Calu3 (cell line): ENCODE results near the gene PLXNA2. TPM values are rescaled to one million over a fixed set of nuclear protein-coding genes. Genes with fewer than 3 reads are reported as not detected.

Experiments
- BruUV-seq: library from RNA; stranded (reverse); fragments of 400-500 nt; replicated peaks from 2 replicates; lab custom pipeline; 2021; lab: Mats Ljungman, UMichigan
- CTCF ChIA-PET: fragments of 300-600 bp; sonication (Branson Sonifier 250); formaldehyde crosslinking; loops from one replicate; lab custom pipeline; 2022; ENCODE audit warnings: antibody characterized with exemption; lab: Charles Lee
- DNase-seq: peaks from one replicate; pipeline ENCODE4 v3.0.0; 2022
- H3K27ac Mint-ChIP-seq: one replicate; pipeline ENCODE4 v1.8.0; 2022; ENCODE audit warnings: mixed read lengths; ENCODE audit not compliant: unreplicated experiment
- H3K27me3 Mint-ChIP-seq: one replicate; pipeline ENCODE4 v1.8.0; 2022; ENCODE audit warnings: mixed read lengths; ENCODE audit not compliant: unreplicated experiment
- H3K36me3 Mint-ChIP-seq: one replicate; pipeline ENCODE4 v1.8.0; 2022; ENCODE audit warnings: mild to moderate bottlenecking, moderate library complexity, mixed read lengths; ENCODE audit not compliant: insufficient read depth, unreplicated experiment
- H3K4me1 Mint-ChIP-seq: one replicate; pipeline ENCODE4 v1.8.0; 2022; ENCODE audit warnings: mild to moderate bottlenecking, low read depth, mixed read lengths; ENCODE audit not compliant: unreplicated experiment
- H3K4me3 Mint-ChIP-seq: one replicate; pipeline ENCODE4 v1.8.0; 2022; ENCODE audit warnings: mild to moderate bottlenecking, low read depth, moderate library complexity, mixed read lengths; ENCODE audit not compliant: unreplicated experiment
- H3K9me3 Mint-ChIP-seq: one replicate; pipeline ENCODE4 v1.8.0; 2022; ENCODE audit warnings: low read depth, mixed read lengths; ENCODE audit not compliant: unreplicated experiment
- intact Hi-C: fragments of 100-400 bp; cut with micrococcal nuclease; formaldehyde crosslinking; loops from one replicate; pipeline ENCODE4 v1.10.0; 2022; ENCODE audit not compliant: unreplicated experiment
- total RNA-seq: library from RNA; stranded (reverse); gene quantifications from 2 replicates; pipeline ENCODE4 v1.2.3, GENCODE V29; 2022
- TF ChIP-seq, protein P1 (sequence below): fragments of 200-600 bp; IDR thresholded peaks from one replicate; pipeline ENCODE4 v1.8.0; 2022; ENCODE audit warnings: antibody characterized with exemption; ENCODE audit not compliant: unreplicated experiment

The PLXNA2 gene
- total RNA-seq, 1 experiment from 2014 or later = 16.2 TPM

DNA sequence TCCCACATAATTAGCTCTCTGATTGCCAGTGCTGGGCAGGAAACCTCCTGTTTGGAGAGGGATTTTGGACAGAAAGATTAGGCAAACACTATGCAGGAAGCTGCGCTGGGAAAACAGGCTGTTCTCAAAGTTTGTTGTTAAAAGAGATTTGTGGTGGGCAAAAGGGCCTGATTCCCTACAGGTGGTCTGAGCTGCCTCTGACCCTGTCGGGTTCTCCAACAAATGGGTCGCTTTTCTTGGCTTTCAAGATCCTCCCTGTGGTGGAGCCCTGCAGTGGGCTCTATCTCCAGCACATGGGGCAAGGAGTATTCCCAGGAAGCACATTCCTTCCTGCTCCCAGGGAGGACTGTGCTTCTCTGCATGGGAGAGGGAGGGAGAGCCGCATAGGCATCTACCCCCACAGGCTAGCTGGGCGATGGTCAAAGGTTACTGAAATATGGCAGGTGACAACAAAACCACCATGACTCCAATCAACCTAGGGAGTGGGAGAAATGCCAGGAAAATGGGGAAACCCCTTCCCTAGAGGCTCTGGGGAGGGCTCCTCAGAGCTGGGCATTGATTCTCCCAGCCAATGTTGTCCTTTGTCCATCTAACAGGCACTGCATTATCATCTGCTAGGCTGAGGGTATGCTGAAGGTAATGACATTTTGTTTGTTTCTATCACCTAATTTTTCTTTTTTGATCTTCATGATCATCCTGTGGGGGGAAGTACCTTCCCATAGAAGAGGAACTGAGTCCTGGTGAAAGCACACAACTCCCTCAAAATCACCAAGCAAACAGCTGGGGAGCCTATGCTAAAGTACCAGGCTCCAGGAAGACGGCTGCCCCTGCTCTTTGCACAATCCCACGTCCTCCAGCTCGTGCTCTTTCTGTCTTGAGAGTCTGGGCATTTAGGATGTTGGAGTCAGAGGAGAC, 85.3 kb downstream of the PLXNA2 start:
- H3K36me3 Mint-ChIP-seq = peaks cover 3% of the 10 kb centered on the region
- no peak overlapping the region for H3K4me3 Mint-ChIP-seq
- no TSS peak for BruUV-seq
- DNase-seq = no peak
- peaks cover 18% of the 10 kb centered on the region for H3K27me3 Mint-ChIP-seq
- H3K9me3 Mint-ChIP-seq = no peaks in the 10 kb centered on the region
- intact Hi-C loops = no loop called here
- H3K27ac Mint-ChIP-seq = no peak overlapping the region
- TF ChIP-seq, protein P1, sequence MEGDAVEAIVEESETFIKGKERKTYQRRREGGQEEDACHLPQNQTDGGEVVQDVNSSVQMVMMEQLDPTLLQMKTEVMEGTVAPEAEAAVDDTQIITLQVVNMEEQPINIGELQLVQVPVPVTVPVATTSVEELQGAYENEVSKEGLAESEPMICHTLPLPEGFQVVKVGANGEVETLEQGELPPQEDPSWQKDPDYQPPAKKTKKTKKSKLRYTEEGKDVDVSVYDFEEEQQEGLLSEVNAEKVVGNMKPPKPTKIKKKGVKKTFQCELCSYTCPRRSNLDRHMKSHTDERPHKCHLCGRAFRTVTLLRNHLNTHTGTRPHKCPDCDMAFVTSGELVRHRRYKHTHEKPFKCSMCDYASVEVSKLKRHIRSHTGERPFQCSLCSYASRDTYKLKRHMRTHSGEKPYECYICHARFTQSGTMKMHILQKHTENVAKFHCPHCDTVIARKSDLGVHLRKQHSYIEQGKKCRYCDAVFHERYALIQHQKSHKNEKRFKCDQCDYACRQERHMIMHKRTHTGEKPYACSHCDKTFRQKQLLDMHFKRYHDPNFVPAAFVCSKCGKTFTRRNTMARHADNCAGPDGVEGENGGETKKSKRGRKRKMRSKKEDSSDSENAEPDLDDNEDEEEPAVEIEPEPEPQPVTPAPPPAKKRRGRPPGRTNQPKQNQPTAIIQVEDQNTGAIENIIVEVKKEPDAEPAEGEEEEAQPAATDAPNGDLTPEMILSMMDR = no peak
- CTCF ChIA-PET = no interaction called here
- H3K4me1 Mint-ChIP-seq = peaks cover 28% of the 10 kb centered on the region

DNA sequence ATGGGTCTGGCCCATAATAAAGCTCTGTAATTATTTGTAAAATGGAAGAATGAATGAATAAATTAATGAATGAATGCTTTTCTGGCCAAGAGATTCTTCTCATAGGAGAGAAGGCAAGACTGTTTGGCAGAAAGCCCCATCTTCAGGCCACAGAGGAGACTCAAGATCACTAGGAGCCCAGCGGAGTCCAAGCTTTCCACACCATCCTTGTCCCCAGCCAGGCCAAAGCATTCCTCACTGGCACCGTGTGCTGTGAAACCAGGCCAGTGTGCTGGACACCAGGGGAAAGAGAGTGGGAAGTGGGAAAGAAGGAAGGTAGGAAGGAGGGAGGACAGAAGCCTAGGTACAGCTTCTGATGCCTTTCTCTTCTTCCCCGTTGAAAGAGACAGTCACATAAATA, 86.4 kb downstream of the PLXNA2 start:
- intact Hi-C loops = no loop called here
- no TSS peak for BruUV-seq
- Mint-ChIP-seq H3K36me3 (peaks cover 4% of the 10 kb centered on the region), H3K4me1 (peaks cover 20% of the 10 kb centered on the region), H3K27me3 (peaks cover 7% of the 10 kb centered on the region), H3K4me3 (no peak overlapping the region), H3K27ac (no peak overlapping the region), H3K9me3 (no peaks in the 10 kb centered on the region)
- no peak for DNase-seq
- CTCF ChIA-PET = interaction anchor here (0.6 to 1.7 kb wide), 3 partner anchors 9 to 105 kb away, joined by 3 to 4 read pairs (median 3); no protein-coding TSS in a partner anchor
- TF ChIP-seq, protein P1 = no peak

DNA sequence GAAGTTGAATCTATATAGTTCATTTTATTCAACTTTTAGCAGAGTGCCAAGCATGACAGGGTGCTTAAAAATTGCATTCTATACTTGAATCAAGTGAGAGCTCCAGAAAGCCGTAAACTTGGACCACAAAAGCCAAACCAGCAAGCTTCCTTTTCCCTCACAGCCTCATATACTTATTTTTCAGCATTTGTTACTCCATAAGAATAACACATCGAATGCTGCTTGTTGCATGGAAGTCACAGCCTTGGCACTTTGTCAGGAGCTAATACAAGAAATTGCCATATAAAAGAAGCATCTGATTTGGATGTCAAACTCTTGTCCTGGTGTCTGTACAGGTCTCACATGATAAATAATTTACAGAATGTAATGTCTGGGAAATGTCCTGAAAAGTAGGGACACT, 87.4 kb downstream of the PLXNA2 start:
- DNase-seq = no peak
- no TSS peak for BruUV-seq
- Mint-ChIP-seq H3K4me1 (peaks cover 16% of the 10 kb centered on the region), H3K27me3 (no peaks in the 10 kb centered on the region), H3K27ac (no peak overlapping the region), H3K36me3 (peaks cover 4% of the 10 kb centered on the region), H3K9me3 (no peaks in the 10 kb centered on the region), H3K4me3 (no peak overlapping the region)
- intact Hi-C loops = no loop called here
- TF ChIP-seq, protein P1 = no peak
- CTCF ChIA-PET = interaction anchor here (1.7 kb wide), 1 partner anchor 25 kb away, joined by 4 read pairs; no protein-coding TSS in a partner anchor

DNA sequence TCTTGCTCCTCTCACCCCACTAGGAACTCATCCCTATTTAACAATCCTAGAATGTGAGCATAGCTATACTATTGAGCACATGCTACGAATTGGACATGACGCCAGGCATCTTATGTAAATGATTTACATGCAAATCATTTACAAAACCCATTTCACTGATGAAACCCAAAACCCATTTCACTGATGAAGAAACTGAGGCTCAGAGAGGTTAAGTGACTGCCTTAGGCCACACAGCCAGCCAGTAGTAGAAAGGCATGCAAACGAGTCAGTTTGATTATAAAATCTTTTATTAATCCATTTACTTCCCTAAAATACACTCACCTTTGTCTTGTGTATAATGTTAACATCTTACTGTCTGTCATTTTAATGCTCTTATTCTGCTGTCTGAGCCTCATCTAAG, 87.9 kb downstream of the PLXNA2 start:
- no TSS peak for BruUV-seq
- Mint-ChIP-seq H3K9me3 (no peaks in the 10 kb centered on the region), H3K27ac (no peak overlapping the region), H3K4me3 (no peak overlapping the region), H3K36me3 (peaks cover 4% of the 10 kb centered on the region), H3K27me3 (no peaks in the 10 kb centered on the region), H3K4me1 (peaks cover 16% of the 10 kb centered on the region)
- no peak for DNase-seq
- intact Hi-C loops = no loop called here
- CTCF ChIA-PET = interaction anchor here (1.7 kb wide), 1 partner anchor 24 kb away, joined by 4 read pairs; no protein-coding TSS in a partner anchor
- TF ChIP-seq, protein P1 = no peak
